K562 (cell line): ENCODE measurements around the gene PHKA1. TPM values are rescaled to one million over a fixed set of nuclear protein-coding genes. Genes with fewer than 3 reads are reported as not detected.

Experiments
- ATAC-seq: fragments of 200-7000 bp; cut with Tn5 transposase; 3 replicates; pipeline ENCODE4 v1.9.1; 2020; ENCODE audit warnings: moderate library complexity
- BruUV-seq: library from RNA; stranded (reverse); fragments of 400-500 nt; replicated peaks from 2 replicates; lab custom pipeline; 2021; lab: Mats Ljungman, UMichigan
- CTCF ChIA-PET: fragments of 300-600 bp; formaldehyde crosslinking; extraction: SDS; loops from one replicate; lab custom pipeline; 2021; ENCODE audit warnings: low intra/inter-chr PET ratio; lab: Yijun Ruan, JAX
- POLR2A ChIA-PET: fragments of 300-600, 350-650 bp; sonication (Branson Sonifier 250); formaldehyde crosslinking; extraction: SDS; loops from one replicate; lab custom pipeline; 2021; ENCODE audit warnings: antibody characterized with exemption, inconsistent platforms; lab: Yijun Ruan, JAX
- DNase-seq, 4 experiments: peaks; one replicate each; pipeline versions ENCODE4 v3.0.0 to v3.0.0-alpha.2; 2011 to 2018; ENCODE audit warnings: low spot score in 3 of 4, mixed read lengths in 3 of 4; ENCODE audit errors: extremely low read depth in 1 of 4
- FAIRE-seq: peaks from 2 replicates; lab custom pipeline; 2011; peaks lifted over from hg19 to GRCh38; lab: Jason Lieb, UNC
- H2AFZ ChIP-seq: 2 replicates; pipeline ENCODE4 v1.6.0; 2011; ENCODE audit warnings: low read depth, low read length, control low read depth, inconsistent platforms
- H3K27ac ChIP-seq: fragments of 200-600 bp; 3 replicates; pipeline ENCODE4 v1.8.0; 2011; ENCODE audit warnings: low read depth, mild to moderate bottlenecking, control low read depth, inconsistent platforms, low read length, moderate library complexity, mixed read lengths; ENCODE audit errors: extremely low read depth
- H3K27me3 ChIP-seq, 2 experiments: fragments of 300-600 bp in 1 of 2; 2 replicates in 1 of 2; 3 replicates in 1 of 2; pipeline versions ENCODE4 v1.6.0 to v1.8.0; 2011; ENCODE audit warnings: inconsistent platforms in 2 of 2, low read length in 2 of 2, mild to moderate bottlenecking in 1 of 2, mixed read lengths in 1 of 2, moderate library complexity in 1 of 2; ENCODE audit not compliant: control insufficient read depth in 2 of 2, insufficient read depth in 2 of 2
- H3K36me3 ChIP-seq: fragments of 300-600 bp; 3 replicates; pipeline ENCODE4 v1.8.0; 2011; ENCODE audit warnings: mild to moderate bottlenecking, low read length, inconsistent platforms; ENCODE audit not compliant: control insufficient read depth, insufficient read depth
- H3K4me1 ChIP-seq, 2 experiments: fragments of 200-600 bp in 1 of 2; replicated peaks in 1 of 2; 2 replicates in 1 of 2; 3 replicates in 1 of 2; pipeline versions ENCODE4 v1.5.1 to v1.8.0; 2011; ENCODE audit warnings: inconsistent platforms in 2 of 2, low read length in 2 of 2, mild to moderate bottlenecking in 1 of 2, mixed read lengths in 1 of 2, moderate library complexity in 1 of 2; ENCODE audit not compliant: control insufficient read depth in 2 of 2, insufficient read depth in 2 of 2
- H3K4me2 ChIP-seq: 2 replicates; pipeline ENCODE4 v1.6.1; 2011; ENCODE audit warnings: low read length, control low read depth, inconsistent platforms, mixed read lengths; ENCODE audit not compliant: insufficient read depth
- H3K4me3 ChIP-seq: fragments of 200-600 bp; sonication (generic), shearing (Covaris generic); 2 replicates; pipeline ENCODE4 v1.5.1; 2016; ENCODE audit warnings: control low read depth, inconsistent platforms
- H3K79me2 ChIP-seq: fragments of 200-600 bp; 3 replicates; pipeline ENCODE4 v1.8.0; 2011; ENCODE audit warnings: low read length, inconsistent platforms; ENCODE audit not compliant: control insufficient read depth, insufficient read depth
- H3K9ac ChIP-seq, 2 experiments: 2 replicates each; pipeline versions ENCODE4 v1.6.0 to v1.6.1; 2011; ENCODE audit warnings: low read depth in 2 of 2, low read length in 2 of 2, control low read depth in 1 of 2, inconsistent platforms in 1 of 2, mild to moderate bottlenecking in 1 of 2, mixed read lengths in 1 of 2; ENCODE audit not compliant: insufficient read depth in 1 of 2
- H3K9me1 ChIP-seq: one replicate; pipeline ENCODE4 v1.6.0; 2011; ENCODE audit warnings: inconsistent platforms, mild to moderate bottlenecking, low read length, moderate library complexity; ENCODE audit not compliant: control insufficient read depth, insufficient read depth
- H3K9me3 ChIP-seq: replicated peaks from 2 replicates; pipeline ENCODE4 v1.5.1; 2011; ENCODE audit warnings: low read depth, low read length, inconsistent platforms; ENCODE audit not compliant: control insufficient read depth, insufficient read depth
- H4K20me1 ChIP-seq: replicated peaks from 2 replicates; pipeline ENCODE4 v1.6.1; 2011; ENCODE audit warnings: low read length, inconsistent platforms, mixed read lengths; ENCODE audit not compliant: control insufficient read depth, insufficient read depth
- ATF3 ChIP-seq, 2 experiments: fragments of 450-650 bp in 1 of 2; sonication (generic) in 1 of 2; formaldehyde crosslinking in 1 of 2; IDR thresholded peaks in 1 of 2; conservative IDR thresholded peaks in 1 of 2; 2 replicates each; pipeline versions ENCODE4 v1.6.1 to v1.8.1; 2016 to 2023; ENCODE audit warnings: mild to moderate bottlenecking in 2 of 2, moderate library complexity in 2 of 2, inconsistent platforms in 1 of 2, missing genetic modification reagents in 1 of 2
- CTCF ChIP-seq, 3 experiments: IDR thresholded peaks in 2 of 3; conservative IDR thresholded peaks in 1 of 3; 2 replicates each; pipeline ENCODE4 v1.5.1; 2011 to 2012; ENCODE audit warnings: low read length in 3 of 3, mild to moderate bottlenecking in 3 of 3, control low read depth in 2 of 3, improper control_type of control experiment in 1 of 3, inconsistent platforms in 1 of 3, low read depth in 1 of 3, mixed read lengths in 1 of 3, moderate library complexity in 1 of 3; ENCODE audit not compliant: insufficient read depth in 2 of 3
- NEUROD1 ChIP-seq: fragments of 150-350 bp; IDR thresholded peaks from 2 replicates; pipeline ENCODE4 v1.6.1; 2014; ENCODE audit warnings: borderline replicate concordance, low read length, low read depth; ENCODE audit not compliant: partially characterized antibody
- NFE2 ChIP-seq: IDR thresholded peaks from 2 replicates; pipeline ENCODE4 v1.6.1; 2014; ENCODE audit warnings: antibody characterized with exemption, low read depth
- POLR2A ChIP-seq: fragments of 450-650 bp; conservative IDR thresholded peaks from 2 replicates; pipeline ENCODE4 v1.6.1; 2016
- THRA ChIP-seq: fragments of 450-650 bp; IDR thresholded peaks from 2 replicates; pipeline ENCODE4 v1.6.1; 2017; ENCODE audit warnings: mild to moderate bottlenecking, moderate library complexity
- WGBS: fragments of 100-300 bp; shearing (Covaris generic); methylation state at CpG from one replicate; pipeline ENCODE4 v1.1.6; 2016; ENCODE audit warnings: low coverage, mixed read lengths; ENCODE audit not compliant: insufficient coverage; ENCODE audit errors: missing lambda C conversion rate; 5-methylcytosine and 5-hydroxymethylcytosine counted together
- in situ Hi-C: fragments of 300-500 bp; cut with MboI; formaldehyde crosslinking; loops from 4 replicates; pipeline ENCODE4 v1.15.0; 2018; ENCODE audit warnings: inconsistent platforms, mixed read lengths
- intact Hi-C: fragments of 100-400 bp; cut with micrococcal nuclease; formaldehyde crosslinking; loops from 2 replicates; pipeline ENCODE4 v1.14.2; 2022
- polyA plus RNA-seq, 8 experiments: library from polyadenylated mRNA; depleted of rRNA in 4 of 8; stranded (reverse) in 5 of 8; unstranded in 3 of 8; fragments of >200 nt; fragmentation: Nextera tagmentation in 2 of 8; fragmentation: Illumina TruSeq in 1 of 8; extraction: Ambion mirVana in 2 of 8; extraction: Trizol in 1 of 8; gene quantifications; 2 replicates each; pipeline versions ENCODE4 v1.2.1 to v1.2.3, GENCODE V29; 2011 to 2014; ENCODE audit warnings: inconsistent platforms in 1 of 8, missing spikeins in 1 of 8
- total RNA-seq, 7 experiments: library from RNA; depleted of rRNA in 6 of 7; stranded (reverse); fragments of >200 nt in 6 of 7; fragmentation: Illumina TruSeq in 2 of 7; extraction: Trizol in 2 of 7; gene quantifications; 2 replicates each; pipeline versions ENCODE4 v1.2.1 to v1.2.3, GENCODE V29; 2011 to 2021; ENCODE audit warnings: low replicate concordance in 1 of 7

PHKA1 gene
- total and polyA plus RNA-seq, 9 of the 15 experiments (the other 6 are each of a cell fraction or from before 2014, with no cell fraction given) = 2.4 to 9.6 (median 5.8) TPM

- no peak overlapping the region for H3K4me2 ChIP-seq
- no peak overlapping the region for H2AFZ ChIP-seq
- DNase-seq (peak; percentile 5 to 14 (median 10)), ATAC-seq (peak; percentile 74), FAIRE-seq (no peak)
- POLR2A ChIA-PET = no interaction called here
- no TSS peak for BruUV-seq
- H3K4me1 ChIP-seq = no peaks in the 10 kb centered on the region
- in situ Hi-C loops (no loop called here), intact Hi-C loops (no loop called here)
- WGBS = 19% methylated on average over 2 of the region's 2 CpGs
- no peaks in the 10 kb centered on the region for H3K27me3 ChIP-seq
- H3K9me1 ChIP-seq = no peaks in the 10 kb centered on the region
- no peak overlapping the region for H3K27ac ChIP-seq
- H3K36me3 ChIP-seq = no peaks in the 10 kb centered on the region; the same call in 2 of the 3 replicates
- no peaks in the 10 kb centered on the region for H3K9me3 ChIP-seq
- H4K20me1 ChIP-seq = no peaks in the 10 kb centered on the region
- H3K79me2 ChIP-seq = no peaks in the 10 kb centered on the region
- CTCF ChIA-PET = no interaction called here
- TF ChIP-seq CTCF (IDR thresholded peaks at IDR 0.05 in 2 of 3, conservative IDR thresholded peaks at IDR 0.05 in 1 of 3; ENCODE audit: insufficient read depth in 2 of 3, low read depth in 1 of 3, low read length in 3 of 3) (peak in 2 of 3 experiments; percentile 17 to 21; a peak in 2 of 6 replicates), POLR2A (no peak)
- H3K4me3 ChIP-seq = no peak overlapping the region
- no peak overlapping the region for H3K9ac ChIP-seq
Observed at GRCh38 chrX:72609313-72609712, 104.8 kb downstream of the PHKA1 start.

GRCh38 chrX:72604705-72605104 is 109.4 kb downstream of the PHKA1 start:
- Histone ChIP-seq H3K4me1 (no peaks in the 10 kb centered on the region), H3K9me1 (no peaks in the 10 kb centered on the region), H3K27me3 (no peaks in the 10 kb centered on the region), H3K36me3 (no peaks in the 10 kb centered on the region; the same call in 2 of the 3 replicates), H3K4me3 (no peak overlapping the region), H2AFZ (no peak overlapping the region), H3K79me2 (no peaks in the 10 kb centered on the region), H3K27ac (no peak overlapping the region), H4K20me1 (no peaks in the 10 kb centered on the region), H3K9me3 (no peaks in the 10 kb centered on the region), H3K4me2 (no peak overlapping the region), H3K9ac (no peak overlapping the region)
- TF ChIP-seq ATF3 (IDR thresholded peaks at IDR 0.05) (0 out of 2 replicates have a peak, but pooled peaks have one; percentile 12), ATF3 (CRISPR knock-in tag; conservative IDR thresholded peaks at IDR 0.05) (no peak), THRA (no peak), NEUROD1 (no peak), NFE2 (0 out of 2 replicates have a peak, but pooled peaks have one; percentile 29)
- ChIA-PET POLR2A (no interaction called here), CTCF (no interaction called here)
- no TSS peak for BruUV-seq
- DNase-seq (no peak), ATAC-seq (no peak), FAIRE-seq (no peak)
- in situ Hi-C loops (no loop called here), intact Hi-C loops (no loop called here)
- WGBS = 33% methylated on average over 3 of the region's 3 CpGs
